Liver (tissue), 9 donors: ENCODE data around the gene SPATA4. TPM values are rescaled to one million over a fixed set of nuclear protein-coding genes. Genes with fewer than 3 reads are reported as not detected.

Experiments
- DNase-seq: peaks from one replicate; pipeline ENCODE4 v3.0.0-alpha.2; 2017; ENCODE audit warnings: low spot score
- H3K27ac ChIP-seq, 2 donors: one replicate each; pipeline ENCODE4 v1.7.0; 2013; ENCODE audit warnings: inconsistent platforms in 2 of 2, low read length in 2 of 2, control low read depth in 1 of 2, low read depth in 1 of 2, mild to moderate bottlenecking in 1 of 2
- H3K27me3 ChIP-seq, 4 donors: one replicate each; pipeline versions ENCODE4 v1.6.1 to v1.7.0; 2013; ENCODE audit warnings: low read length in 3 of 4, inconsistent platforms in 1 of 4, mild to moderate bottlenecking in 1 of 4, moderate library complexity in 1 of 4; ENCODE audit not compliant: control insufficient read depth in 4 of 4, insufficient read depth in 4 of 4
- H3K36me3 ChIP-seq, 4 donors: one replicate each; pipeline versions ENCODE4 v1.6.1 to v1.7.0; 2013; ENCODE audit warnings: low read length in 3 of 4, mild to moderate bottlenecking in 3 of 4, low read depth in 1 of 4, moderate library complexity in 1 of 4; ENCODE audit not compliant: control insufficient read depth in 4 of 4, insufficient read depth in 3 of 4
- H3K4me1 ChIP-seq, 4 donors: one replicate each; pipeline versions ENCODE4 v1.6.1 to v1.7.0; 2013; ENCODE audit warnings: low read length in 3 of 4, mild to moderate bottlenecking in 3 of 4, moderate library complexity in 1 of 4; ENCODE audit not compliant: control insufficient read depth in 4 of 4, insufficient read depth in 4 of 4
- H3K4me3 ChIP-seq, 3 donors: one replicate each; pipeline versions ENCODE4 v1.6.1 to v1.7.0; 2013; ENCODE audit warnings: low read length in 3 of 3, control low read depth in 1 of 3, low read depth in 1 of 3, mild to moderate bottlenecking in 1 of 3
- H3K9ac ChIP-seq, 2 donors: one replicate each; pipeline ENCODE4 v1.7.0; 2013; ENCODE audit warnings: low read length in 2 of 2, mild to moderate bottlenecking in 2 of 2, moderate library complexity in 2 of 2, control low read depth in 1 of 2, low read depth in 1 of 2
- H3K9me3 ChIP-seq, 4 donors: one replicate each; pipeline versions ENCODE4 v1.6.1 to v1.7.0; 2013; ENCODE audit warnings: low read length in 3 of 4; ENCODE audit not compliant: control insufficient read depth in 4 of 4
- EGR1 ChIP-seq, 2 donors: IDR thresholded peaks; 2 replicates each; pipeline ENCODE4 v1.6.1; 2016 to 2018; ENCODE audit warnings: antibody characterized with exemption in 2 of 2, low read depth in 2 of 2
- FOXA1 ChIP-seq: IDR thresholded peaks from 2 replicates; pipeline ENCODE4 v1.6.1; 2016; ENCODE audit warnings: antibody characterized with exemption
- FOXA2 ChIP-seq: IDR thresholded peaks from 2 replicates; pipeline ENCODE4 v1.6.1; 2016; ENCODE audit warnings: antibody characterized with exemption
- GABPA ChIP-seq, 2 donors: IDR thresholded peaks in 1 of 2; conservative IDR thresholded peaks in 1 of 2; 2 replicates each; pipeline ENCODE4 v1.6.1; 2016; ENCODE audit warnings: antibody characterized with exemption in 2 of 2, mild to moderate bottlenecking in 1 of 2, moderate library complexity in 1 of 2
- HNF4A ChIP-seq, 2 donors: conservative IDR thresholded peaks; 2 replicates each; pipeline ENCODE4 v1.6.1; 2016; ENCODE audit warnings: antibody characterized with exemption in 2 of 2, mild to moderate bottlenecking in 2 of 2
- HNF4G ChIP-seq: IDR thresholded peaks from 2 replicates; pipeline ENCODE4 v1.6.1; 2016; ENCODE audit warnings: antibody characterized with exemption
- JUND ChIP-seq, 2 donors: IDR thresholded peaks; 2 replicates each; pipeline ENCODE4 v1.6.1; 2016; ENCODE audit warnings: antibody characterized with exemption in 2 of 2
- NR2F2 ChIP-seq: IDR thresholded peaks from 2 replicates; pipeline ENCODE4 v1.6.1; 2016; ENCODE audit warnings: antibody characterized with exemption
- RAD21 ChIP-seq, 2 donors: IDR thresholded peaks; 2 replicates each; pipeline ENCODE4 v1.6.1; 2016; ENCODE audit warnings: antibody characterized with exemption in 2 of 2, mild to moderate bottlenecking in 2 of 2
- RXRA ChIP-seq, 2 donors: IDR thresholded peaks; 2 replicates each; pipeline ENCODE4 v1.6.1; 2017 to 2018; ENCODE audit warnings: antibody characterized with exemption in 2 of 2, mild to moderate bottlenecking in 1 of 2
- SP1 ChIP-seq: IDR thresholded peaks from 2 replicates; pipeline ENCODE4 v1.6.1; 2018; ENCODE audit warnings: antibody characterized with exemption, mild to moderate bottlenecking
- TAF1 ChIP-seq: conservative IDR thresholded peaks from 2 replicates; pipeline ENCODE4 v1.6.1; 2016; ENCODE audit warnings: antibody characterized with exemption, mild to moderate bottlenecking
- YY1 ChIP-seq: IDR thresholded peaks from 2 replicates; pipeline ENCODE4 v1.6.1; 2016; ENCODE audit warnings: antibody characterized with exemption, mild to moderate bottlenecking
- WGBS: extraction: QIAGEN DNeasy Blood & Tissue Kit; methylation state at CpG from one replicate; pipeline ENCODE4 v1.1.7; 2013; 5-methylcytosine and 5-hydroxymethylcytosine counted together
- polyA plus RNA-seq, 2 donors: library from polyadenylated mRNA; stranded (reverse) in 1 of 2; unstranded in 1 of 2; fragments of 200-250 nt in 1 of 2; fragments of >200 nt in 1 of 2; fragmentation: Nextera tagmentation in 1 of 2; extraction: Ambion mirVana in 1 of 2; gene quantifications; one replicate each; pipeline versions ENCODE4 v1.2.1 to v1.2.3, GENCODE V29; 2013 to 2015
- total RNA-seq, 2 donors: library from RNA; depleted of rRNA; stranded (reverse); fragments of >200 nt; gene quantifications; one replicate each; pipeline ENCODE4 v1.2.3, GENCODE V29; 2014
- TF ChIP-seq, protein P1 (sequence below): fragments of 150-350 bp; IDR thresholded peaks from 2 replicates; pipeline ENCODE4 v1.5.1; 2017; ENCODE audit warnings: improper control_type of control experiment, low read depth, low read length; ENCODE audit not compliant: missing input control
- TF ChIP-seq, protein P2 (sequence below): IDR thresholded peaks from 2 replicates; pipeline ENCODE4 v1.6.1; 2016; ENCODE audit warnings: antibody characterized with exemption, mild to moderate bottlenecking
- TF ChIP-seq, protein P3 (sequence below): IDR thresholded peaks from 2 replicates; pipeline ENCODE4 v1.6.1; 2016; ENCODE audit warnings: antibody characterized with exemption
- TF ChIP-seq, protein P4 (sequence below): IDR thresholded peaks from 2 replicates; pipeline ENCODE4 v1.6.1; 2016; ENCODE audit warnings: antibody characterized with exemption
- TF ChIP-seq, protein P5 (sequence below): IDR thresholded peaks from 2 replicates; pipeline ENCODE4 v1.6.1; 2016; ENCODE audit warnings: antibody characterized with exemption
- donor health status: healthy.
- donor health status: healthy.
- donor health status: healthy.
- donor health status: healthy.
- donor health status: healthy.

The SPATA4 gene
- total and polyA plus RNA-seq, 4 donors, result 0.14 TPM; not detected in 3

DNA sequence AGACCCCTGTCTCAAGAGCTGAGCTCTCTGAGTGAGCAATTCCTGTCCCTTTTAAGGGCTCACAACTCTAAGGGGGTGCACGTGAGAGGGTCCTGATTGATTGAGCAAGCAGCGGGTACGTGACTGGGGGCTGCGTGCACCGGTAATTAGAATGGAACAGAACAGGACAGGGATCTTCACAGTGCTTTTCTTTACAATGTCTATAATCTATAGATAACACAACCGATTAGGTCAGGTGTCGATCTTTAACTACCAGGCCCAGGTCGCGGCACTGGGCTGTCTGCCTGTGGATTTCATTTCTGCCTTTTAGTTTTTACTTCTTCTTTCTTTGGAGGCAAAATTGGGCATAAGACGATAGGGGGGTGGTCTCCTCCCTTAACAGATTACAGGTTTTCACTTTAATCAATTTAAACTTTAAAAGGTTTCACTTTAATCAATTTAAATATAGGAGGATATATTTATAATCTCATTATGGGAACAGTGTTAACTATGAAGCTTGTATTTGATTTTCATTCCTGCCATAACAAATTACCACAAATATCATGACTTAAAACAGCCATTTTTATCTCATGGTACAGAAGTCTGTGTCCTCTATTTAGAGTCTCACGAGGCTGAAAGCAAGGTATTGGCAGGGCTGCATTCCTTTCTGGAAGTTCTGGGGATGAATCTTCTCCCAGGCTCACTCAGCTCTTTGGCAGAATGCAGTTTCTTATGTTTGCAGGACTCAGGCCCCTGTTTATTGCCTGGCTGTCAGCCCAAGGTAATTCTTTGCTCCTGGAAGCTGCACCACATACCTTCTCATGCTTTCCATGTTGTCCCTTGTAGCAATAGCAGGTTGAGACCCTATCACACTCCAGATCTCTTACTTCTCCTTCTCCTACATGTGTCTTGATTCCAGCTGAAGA is 5.2 kb downstream of the SPATA4 start:
- Histone ChIP-seq H3K9ac (no peak overlapping the region), H3K36me3 (no peaks in the 10 kb centered on the region), H3K27ac (no peak overlapping the region), H3K27me3 (peaks cover 0 to 6% (median 2%) of the 10 kb centered on the region in 4 donors), H3K4me1 (peaks cover 0 to 3% (median 2%) of the 10 kb centered on the region in 4 donors), H3K4me3 (no peak overlapping the region), H3K9me3 (no peaks in the 10 kb centered on the region)
- 80% methylated on average over 11 of the region's 11 CpGs for WGBS
- DNase-seq, result no peak
- TF ChIP-seq GABPA (IDR thresholded peaks at IDR 0.05 in 1 of 2, conservative IDR thresholded peaks at IDR 0.05 in 1 of 2) (no peak), HNF4G (no peak), FOXA1 (no peak), NR2F2 (no peak), FOXA2 (no peak), RAD21 (IDR thresholded peaks at IDR 0.05) (no peak), HNF4A (conservative IDR thresholded peaks at IDR 0.05) (no peak), RXRA (IDR thresholded peaks at IDR 0.05) (no peak), JUND (IDR thresholded peaks at IDR 0.05) (no peak), YY1 (no peak), SP1 (no peak), TAF1 (no peak), EGR1 (IDR thresholded peaks at IDR 0.05; ENCODE audit: low read depth in 2 of 2) (no peak)
- TF ChIP-seq, protein P1, sequence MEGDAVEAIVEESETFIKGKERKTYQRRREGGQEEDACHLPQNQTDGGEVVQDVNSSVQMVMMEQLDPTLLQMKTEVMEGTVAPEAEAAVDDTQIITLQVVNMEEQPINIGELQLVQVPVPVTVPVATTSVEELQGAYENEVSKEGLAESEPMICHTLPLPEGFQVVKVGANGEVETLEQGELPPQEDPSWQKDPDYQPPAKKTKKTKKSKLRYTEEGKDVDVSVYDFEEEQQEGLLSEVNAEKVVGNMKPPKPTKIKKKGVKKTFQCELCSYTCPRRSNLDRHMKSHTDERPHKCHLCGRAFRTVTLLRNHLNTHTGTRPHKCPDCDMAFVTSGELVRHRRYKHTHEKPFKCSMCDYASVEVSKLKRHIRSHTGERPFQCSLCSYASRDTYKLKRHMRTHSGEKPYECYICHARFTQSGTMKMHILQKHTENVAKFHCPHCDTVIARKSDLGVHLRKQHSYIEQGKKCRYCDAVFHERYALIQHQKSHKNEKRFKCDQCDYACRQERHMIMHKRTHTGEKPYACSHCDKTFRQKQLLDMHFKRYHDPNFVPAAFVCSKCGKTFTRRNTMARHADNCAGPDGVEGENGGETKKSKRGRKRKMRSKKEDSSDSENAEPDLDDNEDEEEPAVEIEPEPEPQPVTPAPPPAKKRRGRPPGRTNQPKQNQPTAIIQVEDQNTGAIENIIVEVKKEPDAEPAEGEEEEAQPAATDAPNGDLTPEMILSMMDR, result no peak
- TF ChIP-seq, protein P2, sequence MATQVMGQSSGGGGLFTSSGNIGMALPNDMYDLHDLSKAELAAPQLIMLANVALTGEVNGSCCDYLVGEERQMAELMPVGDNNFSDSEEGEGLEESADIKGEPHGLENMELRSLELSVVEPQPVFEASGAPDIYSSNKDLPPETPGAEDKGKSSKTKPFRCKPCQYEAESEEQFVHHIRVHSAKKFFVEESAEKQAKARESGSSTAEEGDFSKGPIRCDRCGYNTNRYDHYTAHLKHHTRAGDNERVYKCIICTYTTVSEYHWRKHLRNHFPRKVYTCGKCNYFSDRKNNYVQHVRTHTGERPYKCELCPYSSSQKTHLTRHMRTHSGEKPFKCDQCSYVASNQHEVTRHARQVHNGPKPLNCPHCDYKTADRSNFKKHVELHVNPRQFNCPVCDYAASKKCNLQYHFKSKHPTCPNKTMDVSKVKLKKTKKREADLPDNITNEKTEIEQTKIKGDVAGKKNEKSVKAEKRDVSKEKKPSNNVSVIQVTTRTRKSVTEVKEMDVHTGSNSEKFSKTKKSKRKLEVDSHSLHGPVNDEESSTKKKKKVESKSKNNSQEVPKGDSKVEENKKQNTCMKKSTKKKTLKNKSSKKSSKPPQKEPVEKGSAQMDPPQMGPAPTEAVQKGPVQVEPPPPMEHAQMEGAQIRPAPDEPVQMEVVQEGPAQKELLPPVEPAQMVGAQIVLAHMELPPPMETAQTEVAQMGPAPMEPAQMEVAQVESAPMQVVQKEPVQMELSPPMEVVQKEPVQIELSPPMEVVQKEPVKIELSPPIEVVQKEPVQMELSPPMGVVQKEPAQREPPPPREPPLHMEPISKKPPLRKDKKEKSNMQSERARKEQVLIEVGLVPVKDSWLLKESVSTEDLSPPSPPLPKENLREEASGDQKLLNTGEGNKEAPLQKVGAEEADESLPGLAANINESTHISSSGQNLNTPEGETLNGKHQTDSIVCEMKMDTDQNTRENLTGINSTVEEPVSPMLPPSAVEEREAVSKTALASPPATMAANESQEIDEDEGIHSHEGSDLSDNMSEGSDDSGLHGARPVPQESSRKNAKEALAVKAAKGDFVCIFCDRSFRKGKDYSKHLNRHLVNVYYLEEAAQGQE, result no peak
- TF ChIP-seq, protein P3, sequence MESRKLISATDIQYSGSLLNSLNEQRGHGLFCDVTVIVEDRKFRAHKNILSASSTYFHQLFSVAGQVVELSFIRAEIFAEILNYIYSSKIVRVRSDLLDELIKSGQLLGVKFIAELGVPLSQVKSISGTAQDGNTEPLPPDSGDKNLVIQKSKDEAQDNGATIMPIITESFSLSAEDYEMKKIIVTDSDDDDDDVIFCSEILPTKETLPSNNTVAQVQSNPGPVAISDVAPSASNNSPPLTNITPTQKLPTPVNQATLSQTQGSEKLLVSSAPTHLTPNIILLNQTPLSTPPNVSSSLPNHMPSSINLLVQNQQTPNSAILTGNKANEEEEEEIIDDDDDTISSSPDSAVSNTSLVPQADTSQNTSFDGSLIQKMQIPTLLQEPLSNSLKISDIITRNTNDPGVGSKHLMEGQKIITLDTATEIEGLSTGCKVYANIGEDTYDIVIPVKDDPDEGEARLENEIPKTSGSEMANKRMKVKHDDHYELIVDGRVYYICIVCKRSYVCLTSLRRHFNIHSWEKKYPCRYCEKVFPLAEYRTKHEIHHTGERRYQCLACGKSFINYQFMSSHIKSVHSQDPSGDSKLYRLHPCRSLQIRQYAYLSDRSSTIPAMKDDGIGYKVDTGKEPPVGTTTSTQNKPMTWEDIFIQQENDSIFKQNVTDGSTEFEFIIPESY, result no peak
- TF ChIP-seq, protein P4, sequence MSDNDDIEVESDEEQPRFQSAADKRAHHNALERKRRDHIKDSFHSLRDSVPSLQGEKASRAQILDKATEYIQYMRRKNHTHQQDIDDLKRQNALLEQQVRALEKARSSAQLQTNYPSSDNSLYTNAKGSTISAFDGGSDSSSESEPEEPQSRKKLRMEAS, result no peak
- TF ChIP-seq, protein P5, sequence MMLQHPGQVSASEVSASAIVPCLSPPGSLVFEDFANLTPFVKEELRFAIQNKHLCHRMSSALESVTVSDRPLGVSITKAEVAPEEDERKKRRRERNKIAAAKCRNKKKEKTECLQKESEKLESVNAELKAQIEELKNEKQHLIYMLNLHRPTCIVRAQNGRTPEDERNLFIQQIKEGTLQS, result no peak
